ENCODE data around the gene CYB5A.

Gene CYB5A

GRCh38 chr18:74203811-74204210 is 88.0 kb downstream of the CYB5A start:
- DNase-seq, result no peak

Measured in stimulated activated CD4-positive, alpha-beta T cell treated with anti-CD3 and anti-CD28 coated beads, Interleukin-12 subunit alpha, Interleukin-12 subunit beta, amount 100 ng/mL, for 4 hours (primary cell).